ENCODE measurements around the gene ACADSB. TPM values are rescaled to one million over a fixed set of nuclear protein-coding genes. Genes with fewer than 3 reads are reported as not detected.

Gene ACADSB
- total RNA-seq, 2 donors from 2014 or later = 40.4 to 58.7 TPM

DNA sequence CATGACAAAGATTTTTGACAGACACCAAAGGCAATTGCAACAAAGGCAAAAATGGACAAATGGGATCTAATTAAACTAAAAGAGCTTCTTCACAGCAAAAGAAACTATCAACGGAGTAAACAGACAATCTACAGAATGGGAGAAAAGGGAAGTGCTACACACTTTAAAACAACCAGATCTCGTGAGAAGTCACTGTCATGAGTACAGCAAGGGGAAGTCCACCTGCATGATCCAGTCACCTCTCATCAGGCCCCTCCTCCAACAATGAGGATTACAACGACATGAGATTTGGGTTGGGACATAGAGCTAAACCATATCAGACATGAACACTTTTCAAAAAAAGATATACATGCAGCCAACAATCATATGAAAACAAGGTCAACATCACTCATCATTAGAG lies 40.1 kb upstream of the ACADSB start:
- Histone ChIP-seq H3K9ac (ENCODE audit: extremely low read depth, low read length, poor library complexity, severe bottlenecking) (no peak overlapping the region), H3K36me3 (ENCODE audit: control insufficient read depth, insufficient read depth, low read length) (no peaks in the 10 kb centered on the region), H3K4me3 (ENCODE audit: low read length) (no peak overlapping the region), H3K27ac (ENCODE audit: low read depth, low read length) (no peak overlapping the region), H3K4me1 (ENCODE audit: control insufficient read depth, insufficient read depth, low read length) (peaks cover 12% of the 10 kb centered on the region), H3K27me3 (ENCODE audit: control insufficient read depth, insufficient read depth, low read length, poor library complexity, severe bottlenecking) (no peaks in the 10 kb centered on the region), H3K9me3 (ENCODE audit: control insufficient read depth, low read length) (peaks cover 19% of the 10 kb centered on the region)
- WGBS, 2 experiments (ENCODE audit: insufficient coverage in 1 of 2, insufficient read length in 1 of 2) = 87 to 100% methylated on average over 2 to 3 of the region's 3 CpGs
- TF ChIP-seq, protein P1, sequence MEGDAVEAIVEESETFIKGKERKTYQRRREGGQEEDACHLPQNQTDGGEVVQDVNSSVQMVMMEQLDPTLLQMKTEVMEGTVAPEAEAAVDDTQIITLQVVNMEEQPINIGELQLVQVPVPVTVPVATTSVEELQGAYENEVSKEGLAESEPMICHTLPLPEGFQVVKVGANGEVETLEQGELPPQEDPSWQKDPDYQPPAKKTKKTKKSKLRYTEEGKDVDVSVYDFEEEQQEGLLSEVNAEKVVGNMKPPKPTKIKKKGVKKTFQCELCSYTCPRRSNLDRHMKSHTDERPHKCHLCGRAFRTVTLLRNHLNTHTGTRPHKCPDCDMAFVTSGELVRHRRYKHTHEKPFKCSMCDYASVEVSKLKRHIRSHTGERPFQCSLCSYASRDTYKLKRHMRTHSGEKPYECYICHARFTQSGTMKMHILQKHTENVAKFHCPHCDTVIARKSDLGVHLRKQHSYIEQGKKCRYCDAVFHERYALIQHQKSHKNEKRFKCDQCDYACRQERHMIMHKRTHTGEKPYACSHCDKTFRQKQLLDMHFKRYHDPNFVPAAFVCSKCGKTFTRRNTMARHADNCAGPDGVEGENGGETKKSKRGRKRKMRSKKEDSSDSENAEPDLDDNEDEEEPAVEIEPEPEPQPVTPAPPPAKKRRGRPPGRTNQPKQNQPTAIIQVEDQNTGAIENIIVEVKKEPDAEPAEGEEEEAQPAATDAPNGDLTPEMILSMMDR (conservative IDR thresholded peaks at IDR 0.05) = no peak
- Mint-ChIP-seq H3K9me3 (peaks cover 36% of the 10 kb centered on the region), H3K27me3 (ENCODE audit: insufficient read depth) (peaks cover 21% of the 10 kb centered on the region), H3K27ac (no peak overlapping the region), H3K4me3 (no peak overlapping the region), H3K4me1 (peaks cover 14% of the 10 kb centered on the region), H3K36me3 (ENCODE audit: low read depth) (no peaks in the 10 kb centered on the region)
- no peak for DNase-seq

DNA sequence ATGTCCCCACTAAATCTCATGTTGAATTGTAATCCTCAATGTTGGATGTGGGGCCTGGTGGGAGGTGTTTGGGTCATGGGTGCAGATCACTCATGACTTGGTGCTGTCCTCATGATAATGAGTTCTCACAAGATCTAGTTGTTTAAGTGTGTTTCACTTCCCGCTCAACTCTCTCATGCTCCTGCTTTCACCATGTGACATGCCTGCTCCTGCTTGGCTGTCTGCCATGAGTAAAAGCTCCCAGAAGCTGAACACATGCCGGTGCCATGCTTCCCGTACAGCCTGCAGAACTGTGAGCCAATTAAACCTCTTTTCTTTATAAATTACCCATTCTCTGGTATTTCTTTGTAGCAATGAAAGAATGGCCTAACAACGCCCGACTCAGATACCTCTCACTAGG lies 34.8 kb upstream of the ACADSB start:
- DNase-seq = no peak
- H3K9me3 Mint-ChIP-seq = peaks cover under 1% of the 10 kb centered on the region
- Histone ChIP-seq H3K9ac (ENCODE audit: extremely low read depth, low read length, poor library complexity, severe bottlenecking) (no peak overlapping the region), H3K4me3 (ENCODE audit: low read length) (no peak overlapping the region), H3K9me3 (ENCODE audit: control insufficient read depth, low read length) (no peaks in the 10 kb centered on the region), H3K36me3 (ENCODE audit: control insufficient read depth, insufficient read depth, low read length) (no peaks in the 10 kb centered on the region), H3K4me1 (ENCODE audit: control insufficient read depth, insufficient read depth, low read length) (peaks cover 12% of the 10 kb centered on the region), H3K27ac (ENCODE audit: low read depth, low read length) (no peak overlapping the region), H3K27me3 (ENCODE audit: control insufficient read depth, insufficient read depth, low read length, poor library complexity, severe bottlenecking) (no peaks in the 10 kb centered on the region)
- no peaks in the 10 kb centered on the region for H3K36me3 Mint-ChIP-seq (ENCODE audit: low read depth)
- peaks cover 14% of the 10 kb centered on the region for H3K4me1 Mint-ChIP-seq
- no peak overlapping the region for H3K4me3 Mint-ChIP-seq
- WGBS, 2 experiments (ENCODE audit: insufficient coverage in 1 of 2, insufficient read length in 1 of 2) = 89 to 92% methylated on average over 5 of the region's 5 CpGs
- no peak overlapping the region for H3K27ac Mint-ChIP-seq
- peaks cover 14% of the 10 kb centered on the region for H3K27me3 Mint-ChIP-seq (ENCODE audit: insufficient read depth)
- TF ChIP-seq, protein P1 (conservative IDR thresholded peaks at IDR 0.05) = no peak

DNA sequence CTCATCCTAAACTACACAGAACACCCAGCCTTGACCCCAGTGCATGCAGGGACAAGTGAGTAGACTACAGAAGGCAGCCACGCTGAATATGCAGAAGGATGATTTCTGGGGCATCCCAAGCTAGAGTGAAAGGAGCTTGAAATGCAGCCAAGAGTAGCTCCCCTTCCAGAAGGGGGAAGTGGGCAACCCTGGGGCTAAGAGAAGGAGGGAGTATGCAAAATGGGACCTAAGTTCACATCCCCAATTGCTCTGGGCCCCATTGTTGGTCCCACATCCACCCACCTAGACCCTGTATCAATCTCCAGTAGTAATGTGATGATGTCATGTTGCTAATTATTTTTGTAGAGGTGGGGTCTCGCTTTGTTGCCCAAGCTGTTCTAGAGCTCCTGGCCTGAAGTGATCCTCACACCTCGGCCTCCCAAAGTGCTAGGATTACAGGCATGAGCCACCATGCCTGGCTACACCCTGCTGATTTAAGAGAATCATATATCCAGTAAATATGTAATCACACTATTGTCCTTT lies 34.2 kb upstream of the ACADSB start:
- Mint-ChIP-seq H3K27ac (no peak overlapping the region), H3K4me1 (peaks cover 14% of the 10 kb centered on the region), H3K9me3 (no peaks in the 10 kb centered on the region), H3K27me3 (ENCODE audit: insufficient read depth) (peaks cover 14% of the 10 kb centered on the region), H3K4me3 (no peak overlapping the region), H3K36me3 (ENCODE audit: low read depth) (no peaks in the 10 kb centered on the region)
- Histone ChIP-seq H3K4me3 (ENCODE audit: low read length) (no peak overlapping the region), H3K9me3 (ENCODE audit: control insufficient read depth, low read length) (no peaks in the 10 kb centered on the region), H3K9ac (ENCODE audit: extremely low read depth, low read length, poor library complexity, severe bottlenecking) (no peak overlapping the region), H3K27me3 (ENCODE audit: control insufficient read depth, insufficient read depth, low read length, poor library complexity, severe bottlenecking) (no peaks in the 10 kb centered on the region), H3K36me3 (ENCODE audit: control insufficient read depth, insufficient read depth, low read length) (no peaks in the 10 kb centered on the region), H3K27ac (ENCODE audit: low read depth, low read length) (no peak overlapping the region), H3K4me1 (ENCODE audit: control insufficient read depth, insufficient read depth, low read length) (peaks cover 12% of the 10 kb centered on the region)
- no peak for DNase-seq
- 78% methylated on average over 3 of the region's 3 CpGs; no CpG with 5 or more reads in 1 of the 2 experiments for whole genome bisulfite sequencing, 2 experiments (ENCODE audit: insufficient coverage in 1 of 2, insufficient read length in 1 of 2)
- TF ChIP-seq, protein P1 (conservative IDR thresholded peaks at IDR 0.05) = no peak
